H1 (cell line): ENCODE measurements around the gene ST14. TPM values are rescaled to one million over a fixed set of nuclear protein-coding genes. Genes with fewer than 3 reads are reported as not detected.

ENCODE experiments used
- NANOG ChIP-seq: IDR thresholded peaks from 2 replicates; pipeline ENCODE4 v1.6.1; 2011; ENCODE audit warnings: low read length, low read depth, mild to moderate bottlenecking, inconsistent platforms; ENCODE audit not compliant: insufficient read depth, poor library complexity, severe bottlenecking
- RNF2 ChIP-seq: fragments of 200-900, 300-1000 bp; sonication (generic); IDR thresholded peaks from 2 replicates; pipeline ENCODE4 v1.7.1; 2016; ENCODE audit warnings: borderline replicate concordance, low read depth, mild to moderate bottlenecking, antibody characterized with exemption, low read length; ENCODE audit not compliant: poor library complexity, severe bottlenecking; ENCODE audit errors: missing control alignments
- SP4 ChIP-seq: IDR thresholded peaks from 2 replicates; pipeline ENCODE4 v1.6.1; 2012; ENCODE audit warnings: low read length, inconsistent platforms
- polyA plus RNA-seq, 7 experiments: library from polyadenylated mRNA; depleted of rRNA in 3 of 7; stranded (reverse) in 5 of 7; unstranded in 2 of 7; fragments of >200 nt in 5 of 7; fragments of 200-250 nt in 2 of 7; gene quantifications; 1 replicate in 5 of 7; 2 replicates in 1 of 7; 4 replicates in 1 of 7; pipeline versions ENCODE4 v1.2.1 to v1.2.3, GENCODE V29; 2011 to 2013; ENCODE audit warnings: missing spikeins in 2 of 7, mixed read lengths in 2 of 7
- total RNA-seq: library from RNA; stranded (reverse); fragmentation: NEBNext Ultra II Directional; extraction: Animal tissue kit (Norgen Biotek cat#: 25700); gene quantifications from 2 replicates; pipeline ENCODE4 v1.2.1, GENCODE V29; 2021

Gene ST14
- total and polyA plus RNA-seq, 2 of the 8 experiments (the other 6 are each of a cell fraction or from before 2014, with no cell fraction given) = 22.4 to 24.9 TPM

GRCh38 chr11:130165601-130166456 lies 6.2 kb downstream of the ST14 start (continued):
- TF ChIP-seq SP4 (no peak), RNF2 (no peak), NANOG (no peak)
